ENCODE results near the gene SPEN.

GRCh38 chr1:15950763-15951295 lies 103.3 kb downstream of the SPEN start:
- TF ChIP-seq EZH2 (IDR thresholded peaks at IDR 0.05; ENCODE audit: insufficient read depth, low read length): no peak
- TF ChIP-seq, protein P1, sequence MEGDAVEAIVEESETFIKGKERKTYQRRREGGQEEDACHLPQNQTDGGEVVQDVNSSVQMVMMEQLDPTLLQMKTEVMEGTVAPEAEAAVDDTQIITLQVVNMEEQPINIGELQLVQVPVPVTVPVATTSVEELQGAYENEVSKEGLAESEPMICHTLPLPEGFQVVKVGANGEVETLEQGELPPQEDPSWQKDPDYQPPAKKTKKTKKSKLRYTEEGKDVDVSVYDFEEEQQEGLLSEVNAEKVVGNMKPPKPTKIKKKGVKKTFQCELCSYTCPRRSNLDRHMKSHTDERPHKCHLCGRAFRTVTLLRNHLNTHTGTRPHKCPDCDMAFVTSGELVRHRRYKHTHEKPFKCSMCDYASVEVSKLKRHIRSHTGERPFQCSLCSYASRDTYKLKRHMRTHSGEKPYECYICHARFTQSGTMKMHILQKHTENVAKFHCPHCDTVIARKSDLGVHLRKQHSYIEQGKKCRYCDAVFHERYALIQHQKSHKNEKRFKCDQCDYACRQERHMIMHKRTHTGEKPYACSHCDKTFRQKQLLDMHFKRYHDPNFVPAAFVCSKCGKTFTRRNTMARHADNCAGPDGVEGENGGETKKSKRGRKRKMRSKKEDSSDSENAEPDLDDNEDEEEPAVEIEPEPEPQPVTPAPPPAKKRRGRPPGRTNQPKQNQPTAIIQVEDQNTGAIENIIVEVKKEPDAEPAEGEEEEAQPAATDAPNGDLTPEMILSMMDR (IDR thresholded peaks at IDR 0.05; ENCODE audit: insufficient read depth, low read depth, low read length): no peak

Data from astrocyte (in vitro differentiated cells and primary cell).